ENCODE measurements around the gene KDM5B. TPM values are rescaled to one million over a fixed set of nuclear protein-coding genes. Genes with fewer than 3 reads are reported as not detected.

KDM5B gene
- total and polyA plus RNA-seq, 9 of the 15 experiments (the other 6 are each of a cell fraction or from before 2014, with no cell fraction given): 15.4 to 90.6 (median 57.1) TPM

- TF ChIP-seq ZSCAN29 (IDR thresholded peaks at IDR 0.05): no peak
- no peak for TF ChIP-seq RCOR1 (IDR thresholded peaks at IDR 0.05; ENCODE audit: borderline replicate concordance in 1 of 2, low read depth in 2 of 2, low read length in 2 of 2)
- TF ChIP-seq ZNF133 (CRISPR knock-in tag; IDR thresholded peaks at IDR 0.05): no peak
- TF ChIP-seq ZNF57 (CRISPR knock-in tag; IDR thresholded peaks at IDR 0.05): no peak
- no peak for TF ChIP-seq ZEB2 (IDR thresholded peaks at IDR 0.05)
- TF ChIP-seq NR3C1 (CRISPR knock-in tag; IDR thresholded peaks at IDR 0.05): 0 out of 2 replicates have a peak, but pooled peaks have one; percentile 3
These were observed 2.1 kb downstream of the KDM5B start (continued) for GRCh38 chr1:202805886-202806844.

GRCh38 chr1:202804126-202804525, 4.1 kb downstream of the KDM5B start:
- Histone ChIP-seq H3K4me1 (replicated peaks in 1 of 2; ENCODE audit: control insufficient read depth in 2 of 2, insufficient read depth in 2 of 2, low read length in 2 of 2) (peaks cover 23 to 29% of the 10 kb centered on the region in 2 experiments), H3K4me2 (ENCODE audit: insufficient read depth, low read length) (peak overlapping the region; percentile 91)
- no peak for TF ChIP-seq ZBED1 (IDR thresholded peaks at IDR 0.05)
- TF ChIP-seq SMARCE1 (IDR thresholded peaks at IDR 0.05): no peak
- TF ChIP-seq ATF6 (CRISPR knock-in tag; IDR thresholded peaks at IDR 0.05): no peak
- TF ChIP-seq ARNT (IDR thresholded peaks at IDR 0.05): no peak
- no peak for TF ChIP-seq MLX (CRISPR knock-in tag; conservative IDR thresholded peaks at IDR 0.05)
- no peak for TF ChIP-seq SRSF1 (IDR thresholded peaks at IDR 0.05; ENCODE audit: low read depth, low read length)
- TF ChIP-seq NFE2 (IDR thresholded peaks at IDR 0.05; ENCODE audit: low read depth): 0 out of 2 replicates have a peak, but pooled peaks have one; percentile 2
- peak; percentile 24; the same call in 1 of the 2 replicates for TF ChIP-seq DPF2 (IDR thresholded peaks at IDR 0.05)
- no peak for TF ChIP-seq FOXP4 (CRISPR knock-in tag; IDR thresholded peaks at IDR 0.05; ENCODE audit: borderline replicate concordance)

More at GRCh38 chr1:202804126-202804525, 4.1 kb downstream of the KDM5B start:
- FAIRE-seq (peak; percentile 23), DNase-seq (ENCODE audit: extremely low read depth in 1 of 4, low spot score in 3 of 4) (peak in 1 of 4 experiments; percentile 34), ATAC-seq (no peak)
- Histone ChIP-seq H3K9ac (ENCODE audit: insufficient read depth in 1 of 2, low read depth in 2 of 2, low read length in 2 of 2) (peak overlapping the region in 1 of 2 experiments; percentile 92; a peak in 2 of 4 replicates), H3K4me3 (peak overlapping the region; percentile 83), H2AFZ (ENCODE audit: low read depth, low read length) (peak overlapping the region; percentile 32; the same call in 1 of the 2 replicates), H4K20me1 (replicated peaks; ENCODE audit: control insufficient read depth, insufficient read depth, low read length) (no peaks in the 10 kb centered on the region; the same call in 1 of the 2 replicates), H3K9me3 (replicated peaks; ENCODE audit: control insufficient read depth, insufficient read depth, low read depth, low read length) (no peaks in the 10 kb centered on the region), H3K79me2 (ENCODE audit: control insufficient read depth, insufficient read depth, low read length) (peaks cover 93% of the 10 kb centered on the region), H3K27ac (ENCODE audit: extremely low read depth, low read depth, low read length) (peak overlapping the region; percentile 90), H3K36me3 (ENCODE audit: control insufficient read depth, insufficient read depth, low read length) (peaks cover 3% of the 10 kb centered on the region; the same call in 1 of the 3 replicates), H3K27me3 (ENCODE audit: control insufficient read depth in 2 of 2, insufficient read depth in 2 of 2, low read length in 2 of 2) (no peaks in the 10 kb centered on the region), H3K9me1 (ENCODE audit: control insufficient read depth, insufficient read depth, low read length) (no peaks in the 10 kb centered on the region)
- in situ Hi-C loops (cut with MboI): no loop called here
- no TSS peak for BruUV-seq (replicated peaks)
- 2% methylated on average over 4 of the region's 4 CpGs for WGBS (ENCODE audit: insufficient coverage, low coverage, missing lambda C conversion rate)
- ChIA-PET POLR2A (interaction anchor here (1.5 to 2.0 kb wide), 2 partner anchors 8 to 12 kb away, joined by 8 to 11 read pairs; no protein-coding TSS in a partner anchor), CTCF (ENCODE audit: low intra/inter-chr PET ratio) (no interaction called here)
- intact Hi-C loops (cut with micrococcal nuclease): loop anchor here (10.0 kb wide), 1 partner anchor 649 kb away; no protein-coding TSS in a partner anchor

Data from K562 (cell line).